Endothelial cell of umbilical vein (primary cell): ENCODE data around the gene UQCR10. TPM values are rescaled to one million over a fixed set of nuclear protein-coding genes. Genes with fewer than 3 reads are reported as not detected.

Experiments
- BruUV-seq: library from RNA; stranded (reverse); fragments of 400-500 nt; replicated peaks from 2 replicates; lab custom pipeline; 2021; lab: Mats Ljungman, UMichigan
- CTCF ChIA-PET: fragments of 300-600, 350-600 bp; sonication (Branson Sonifier 250); formaldehyde crosslinking; loops from one replicate; lab custom pipeline; 2021; ENCODE audit warnings: antibody characterized with exemption, inconsistent platforms; lab: Charles Lee
- POLR2A ChIA-PET: fragments of 300-600, 350-600 bp; sonication (Branson Sonifier 250); formaldehyde crosslinking; loops from one replicate; lab custom pipeline; 2021; ENCODE audit warnings: antibody characterized with exemption, inconsistent platforms; lab: Charles Lee
- DNase-seq: peaks from one replicate; pipeline ENCODE4 v3.0.0-alpha.2; 2011; ENCODE audit warnings: low read depth, low spot score
- FAIRE-seq: peaks from 2 replicates; lab custom pipeline; 2011; peaks lifted over from hg19 to GRCh38; lab: Jason Lieb, UNC
- H2AFZ ChIP-seq: 2 replicates; pipeline ENCODE4 v1.6.0; 2012; ENCODE audit warnings: low read depth, low read length, control low read depth, inconsistent platforms
- H3K27ac ChIP-seq: 2 replicates; pipeline ENCODE4 v1.5.1; 2011; ENCODE audit warnings: low read depth, mild to moderate bottlenecking, control low read depth, low read length, moderate library complexity; ENCODE audit not compliant: insufficient read depth
- H3K27me3 ChIP-seq, 2 experiments: 2 replicates each; pipeline versions ENCODE4 v1.6.0 to v1.6.1; 2011; ENCODE audit warnings: low read length in 2 of 2, mixed read lengths in 1 of 2; ENCODE audit not compliant: control insufficient read depth in 2 of 2, insufficient read depth in 2 of 2
- H3K36me3 ChIP-seq, 2 experiments: 2 replicates in 1 of 2; 3 replicates in 1 of 2; pipeline ENCODE4 v1.5.1; 2011; ENCODE audit warnings: low read length in 2 of 2, mild to moderate bottlenecking in 1 of 2, moderate library complexity in 1 of 2; ENCODE audit not compliant: control insufficient read depth in 2 of 2, insufficient read depth in 2 of 2; ENCODE audit errors: extremely low read depth in 1 of 2
- H3K4me1 ChIP-seq: 3 replicates; pipeline ENCODE4 v1.5.1; 2011; ENCODE audit warnings: mild to moderate bottlenecking, low read length; ENCODE audit not compliant: control insufficient read depth, insufficient read depth; ENCODE audit errors: extremely low read depth
- H3K4me2 ChIP-seq: 2 replicates; pipeline ENCODE4 v1.6.1; 2011; ENCODE audit warnings: low read length, control low read depth, mixed read lengths; ENCODE audit not compliant: insufficient read depth
- H3K4me3 ChIP-seq, 3 experiments: fragments of 200-600 bp in 1 of 3; sonication (generic), shearing (Covaris generic) in 1 of 3; replicated peaks in 1 of 3; 2 replicates each; pipeline ENCODE4 v1.5.1; 2011 to 2016; ENCODE audit warnings: control low read depth in 3 of 3, low read length in 3 of 3, mild to moderate bottlenecking in 2 of 3, inconsistent platforms in 1 of 3, low read depth in 1 of 3, moderate library complexity in 1 of 3; ENCODE audit not compliant: insufficient read depth in 1 of 3
- H3K79me2 ChIP-seq: 2 replicates; pipeline ENCODE4 v1.6.0; 2012; ENCODE audit warnings: low read length, inconsistent platforms; ENCODE audit not compliant: control insufficient read depth, insufficient read depth
- H3K9ac ChIP-seq: replicated peaks from 2 replicates; pipeline ENCODE3; 2011; ENCODE audit warnings: low read length, control low read depth; ENCODE audit not compliant: insufficient read depth; ENCODE audit errors: extremely low read depth
- H3K9me1 ChIP-seq: replicated peaks from 3 replicates; pipeline ENCODE4 v1.6.0; 2011; ENCODE audit warnings: mild to moderate bottlenecking, low read length; ENCODE audit not compliant: control insufficient read depth, insufficient read depth; ENCODE audit errors: extremely low read depth
- H3K9me3 ChIP-seq: replicated peaks from 2 replicates; pipeline ENCODE4 v1.5.1; 2012; ENCODE audit warnings: low read length, inconsistent platforms; ENCODE audit not compliant: control insufficient read depth, insufficient read depth
- H4K20me1 ChIP-seq: replicated peaks from 2 replicates; pipeline ENCODE3; 2011; ENCODE audit warnings: mild to moderate bottlenecking, low read length; ENCODE audit not compliant: control insufficient read depth, insufficient read depth; ENCODE audit errors: extremely low read depth
- EZH2 ChIP-seq: IDR thresholded peaks from 2 replicates; pipeline ENCODE4 v1.6.1; 2012; ENCODE audit warnings: borderline replicate concordance, low read depth, mild to moderate bottlenecking, moderate library complexity, low read length, inconsistent platforms; ENCODE audit not compliant: severe bottlenecking
- FOS ChIP-seq: IDR thresholded peaks from 2 replicates; pipeline ENCODE4 v1.6.1; 2011; ENCODE audit warnings: mild to moderate bottlenecking, low read length, moderate library complexity, borderline replicate concordance; ENCODE audit not compliant: insufficient read depth
- GATA2 ChIP-seq: IDR thresholded peaks from 2 replicates; pipeline ENCODE4 v1.7.0; 2011; ENCODE audit warnings: low read depth, mild to moderate bottlenecking, moderate library complexity, mixed read lengths, low read length; ENCODE audit not compliant: insufficient read length, insufficient read depth
- JUN ChIP-seq: IDR thresholded peaks from 2 replicates; pipeline ENCODE4 v1.6.1; 2011; ENCODE audit warnings: borderline replicate concordance, low read depth; ENCODE audit not compliant: insufficient read length, insufficient read depth
- MYC ChIP-seq: IDR thresholded peaks from one replicate; pipeline ENCODE4 v1.6.1; 2011; ENCODE audit warnings: mild to moderate bottlenecking, low read depth, low read length
- POLR2A ChIP-seq: IDR thresholded peaks from 2 replicates; pipeline ENCODE4 v1.6.1; 2012; ENCODE audit warnings: low read depth, mild to moderate bottlenecking, control low read depth, low read length
- POLR2AphosphoS5 ChIP-seq: IDR thresholded peaks from 2 replicates; pipeline ENCODE4 v1.6.1; 2012; ENCODE audit warnings: low read depth, mild to moderate bottlenecking, control low read depth, low read length, moderate library complexity; ENCODE audit not compliant: insufficient read depth
- dilution Hi-C: fragments of 300-500 bp; cut with MboI; formaldehyde crosslinking; loops from one replicate; pipeline ENCODE4 v1.15.0; 2019; ENCODE audit warnings: low sequenced_read_pairs; ENCODE audit not compliant: extremely low pct_ligation_motif_present
- intact Hi-C: fragments of 100-400 bp; cut with micrococcal nuclease; formaldehyde crosslinking; loops from one replicate; pipeline ENCODE4 v1.10.0; 2022
- polyA plus RNA-seq, 4 experiments: library from polyadenylated mRNA; depleted of rRNA in 3 of 4; stranded (reverse) in 3 of 4; unstranded in 1 of 4; fragments of >200 nt; gene quantifications; 2 replicates each; pipeline versions ENCODE4 v1.2.1 to v1.2.3, GENCODE V29; 2011 to 2012; ENCODE audit warnings: missing spikeins in 1 of 4
- total RNA-seq: library from RNA; stranded (reverse); gene quantifications from 2 replicates; pipeline ENCODE4 v1.2.3, GENCODE V29; 2021
- TF ChIP-seq, protein P1 (sequence below), 2 donors: IDR thresholded peaks; 1 replicate in 1 of 2; 2 replicates in 1 of 2; pipeline ENCODE4 v1.5.1; 2011; ENCODE audit warnings: low read length in 2 of 2, mild to moderate bottlenecking in 2 of 2, moderate library complexity in 2 of 2, control low read depth in 1 of 2, inconsistent platforms in 1 of 2, low read depth in 1 of 2; ENCODE audit not compliant: insufficient read depth in 1 of 2; ENCODE audit errors: extremely low read depth in 1 of 2
- TF ChIP-seq, protein P2 (sequence below): IDR thresholded peaks from 2 replicates; pipeline ENCODE4 v1.6.1; 2011; ENCODE audit not compliant: insufficient read depth, insufficient read length

The UQCR10 gene
- total and polyA plus RNA-seq, 2 donors (not counting 3 experiments of a cell fraction or from before 2014, with no cell fraction given): 96.6 to 196 TPM

DNA sequence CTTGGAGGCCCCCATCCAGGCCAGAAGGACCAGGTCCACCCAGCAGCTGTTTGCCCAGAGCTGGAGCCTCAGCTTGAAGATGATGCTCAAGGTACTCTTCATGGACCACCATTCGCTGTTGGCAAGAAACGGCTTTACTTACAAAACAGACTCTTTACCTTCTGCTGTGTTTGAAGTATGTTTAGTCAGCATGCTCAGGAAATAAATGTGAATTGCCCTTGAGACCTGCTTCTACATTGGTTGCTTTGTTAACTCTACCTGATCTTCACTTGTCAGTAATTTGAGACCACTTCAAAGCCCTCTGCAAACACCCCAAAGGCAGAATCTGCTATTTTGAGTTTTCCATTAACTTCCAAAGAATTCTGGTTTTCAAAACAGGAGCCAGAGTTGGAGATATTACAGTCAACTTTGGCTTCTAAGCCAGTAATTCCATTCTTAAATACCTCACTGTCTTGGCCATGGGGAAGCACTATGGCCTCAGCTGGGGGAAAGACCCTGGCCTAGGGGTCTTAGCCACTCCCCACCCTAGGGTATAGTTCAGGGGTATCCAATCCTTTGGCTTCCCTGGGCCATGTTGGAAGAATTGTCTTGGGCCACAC is 2.7 kb downstream of the UQCR10 start:
- no peak overlapping the region for H3K9ac ChIP-seq
- H2AFZ ChIP-seq: no peak overlapping the region
- no peaks in the 10 kb centered on the region for H3K9me3 ChIP-seq
- no peaks in the 10 kb centered on the region for H4K20me1 ChIP-seq
- H3K36me3 ChIP-seq: peaks cover 0 to 4% of the 10 kb centered on the region in 2 experiments
- FAIRE-seq: no peak
- no TSS peak for BruUV-seq
- H3K27ac ChIP-seq: no peak overlapping the region
- no peaks in the 10 kb centered on the region for H3K9me1 ChIP-seq
- dilution Hi-C loops: no loop called here
- ChIA-PET CTCF (interaction anchor here (1.6 kb wide), 1 partner anchor 235 kb away, joined by 5 read pairs; no protein-coding TSS in a partner anchor), POLR2A (no interaction called here)
- H3K4me2 ChIP-seq: no peak overlapping the region
- intact Hi-C loops: no loop called here
- no peak for DNase-seq
- H3K79me2 ChIP-seq: peaks cover 15% of the 10 kb centered on the region
- TF ChIP-seq JUN: no peak
- TF ChIP-seq FOS: no peak
- TF ChIP-seq, protein P1, sequence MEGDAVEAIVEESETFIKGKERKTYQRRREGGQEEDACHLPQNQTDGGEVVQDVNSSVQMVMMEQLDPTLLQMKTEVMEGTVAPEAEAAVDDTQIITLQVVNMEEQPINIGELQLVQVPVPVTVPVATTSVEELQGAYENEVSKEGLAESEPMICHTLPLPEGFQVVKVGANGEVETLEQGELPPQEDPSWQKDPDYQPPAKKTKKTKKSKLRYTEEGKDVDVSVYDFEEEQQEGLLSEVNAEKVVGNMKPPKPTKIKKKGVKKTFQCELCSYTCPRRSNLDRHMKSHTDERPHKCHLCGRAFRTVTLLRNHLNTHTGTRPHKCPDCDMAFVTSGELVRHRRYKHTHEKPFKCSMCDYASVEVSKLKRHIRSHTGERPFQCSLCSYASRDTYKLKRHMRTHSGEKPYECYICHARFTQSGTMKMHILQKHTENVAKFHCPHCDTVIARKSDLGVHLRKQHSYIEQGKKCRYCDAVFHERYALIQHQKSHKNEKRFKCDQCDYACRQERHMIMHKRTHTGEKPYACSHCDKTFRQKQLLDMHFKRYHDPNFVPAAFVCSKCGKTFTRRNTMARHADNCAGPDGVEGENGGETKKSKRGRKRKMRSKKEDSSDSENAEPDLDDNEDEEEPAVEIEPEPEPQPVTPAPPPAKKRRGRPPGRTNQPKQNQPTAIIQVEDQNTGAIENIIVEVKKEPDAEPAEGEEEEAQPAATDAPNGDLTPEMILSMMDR (IDR thresholded peaks at IDR 0.05; ENCODE audit: extremely low read depth in 1 of 2, insufficient read depth in 1 of 2, low read depth in 1 of 2, low read length in 2 of 2): no peak
- no peak for TF ChIP-seq EZH2
- no peak for TF ChIP-seq POLR2AphosphoS5
- TF ChIP-seq POLR2A: no peak
- TF ChIP-seq MYC: no peak
- no peak for TF ChIP-seq GATA2
- TF ChIP-seq, protein P2, sequence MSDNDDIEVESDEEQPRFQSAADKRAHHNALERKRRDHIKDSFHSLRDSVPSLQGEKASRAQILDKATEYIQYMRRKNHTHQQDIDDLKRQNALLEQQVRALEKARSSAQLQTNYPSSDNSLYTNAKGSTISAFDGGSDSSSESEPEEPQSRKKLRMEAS: no peak
- H3K4me1 ChIP-seq: peaks cover 12% of the 10 kb centered on the region
- no peaks in the 10 kb centered on the region for H3K27me3 ChIP-seq
- no peak overlapping the region for H3K4me3 ChIP-seq
